ENCODE results near the gene PALM3. TPM values are rescaled to one million over a fixed set of nuclear protein-coding genes. Genes with fewer than 3 reads are reported as not detected.

Gene PALM3
- total RNA-seq, 3 donors from 2014 or later (not counting 1 experiment from before 2014, with no cell fraction given) = not detected

DNA sequence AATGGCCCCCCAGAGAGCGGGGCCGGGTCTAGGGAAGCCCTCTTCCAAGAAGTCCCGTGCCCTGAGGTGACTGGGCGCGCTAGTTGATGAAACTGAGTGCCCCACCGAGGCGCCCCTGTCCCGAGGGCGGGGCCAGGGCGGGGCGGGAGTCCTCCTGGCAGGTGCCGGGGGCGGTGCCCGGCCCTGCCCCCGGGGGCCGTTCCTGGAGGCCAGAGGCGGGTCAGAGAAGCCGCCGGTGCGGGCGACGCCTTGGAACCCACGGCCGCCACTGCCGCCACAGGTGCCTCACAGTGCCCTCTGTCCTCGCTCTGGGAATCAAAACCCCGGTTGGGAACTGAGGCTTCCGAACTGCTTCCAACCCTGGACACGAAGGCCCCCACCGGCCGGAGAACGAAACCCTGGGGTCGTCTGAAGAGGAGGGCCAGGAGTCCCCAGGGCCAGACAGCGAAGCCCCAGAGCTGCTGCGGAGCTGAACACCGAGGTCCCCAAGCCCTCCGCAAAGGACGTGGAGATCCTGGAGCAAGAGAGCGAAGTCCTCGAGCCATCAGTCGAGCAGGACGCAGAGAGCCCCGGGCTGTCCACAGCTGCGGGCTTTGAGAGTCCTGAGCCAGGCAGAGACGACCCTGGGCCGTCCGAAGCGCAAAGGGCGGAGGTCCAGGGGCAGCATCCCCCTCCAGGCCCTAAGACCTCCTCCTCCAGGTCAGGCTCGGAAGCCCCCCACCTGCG is 10.8 kb upstream of the PALM3 start, which contains the start of gene MISP3:
Gene MISP3, plus strand, starts transcription at position 252 of the 726 bp plus-strand sequence. CDS start 524 bp downstream, outside the sequence.
- peak in 1 of 2 donors; percentile 52 for DNase-seq

DNA sequence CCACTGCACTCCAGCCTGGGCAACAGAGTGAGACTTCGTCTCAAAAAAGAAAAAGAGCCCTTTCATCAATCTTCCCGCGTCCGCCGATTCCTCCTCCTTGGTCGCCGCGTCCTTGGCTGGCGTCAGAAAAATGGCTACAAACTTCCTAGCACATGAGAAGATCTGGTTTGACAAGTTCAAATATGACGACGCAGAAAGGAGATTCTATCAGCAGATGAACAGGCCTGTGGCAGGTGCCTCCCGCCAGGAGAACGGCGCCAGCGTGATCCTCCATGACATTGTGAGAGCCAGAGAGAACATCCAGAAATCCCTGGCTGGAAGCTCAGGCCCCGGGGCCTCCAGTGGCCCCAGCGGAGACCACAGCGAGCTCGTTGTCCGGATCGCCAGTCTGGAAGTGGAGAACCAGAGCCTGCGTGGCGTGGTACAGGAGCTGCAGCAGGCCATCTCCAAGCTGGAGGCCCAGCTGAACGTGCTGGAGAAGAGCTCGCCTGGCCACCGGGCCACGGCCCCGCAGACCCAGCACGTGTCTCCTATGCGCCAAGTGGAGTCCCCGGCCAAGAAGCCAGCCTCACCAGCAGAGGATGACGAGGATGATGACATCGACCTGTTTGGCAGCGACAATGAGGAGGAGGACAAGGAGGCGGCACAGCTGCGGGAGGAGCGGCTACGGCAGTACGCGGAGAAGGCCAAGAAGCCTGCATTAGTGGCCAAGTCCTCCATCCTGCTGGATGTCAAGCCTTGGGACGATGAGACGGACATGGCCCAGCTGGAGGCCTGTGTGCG is 8.6 kb upstream of the PALM3 start:
- Histone ChIP-seq H3K4me3 (ENCODE audit: low read length) (no peak overlapping the region), H3K27me3 (ENCODE audit: control insufficient read depth, insufficient read depth, low read length) (peaks cover 6% of the 10 kb centered on the region), H3K4me1 (ENCODE audit: control insufficient read depth, insufficient read depth, low read length) (peaks cover 34% of the 10 kb centered on the region), H3K27ac (ENCODE audit: low read length) (no peak overlapping the region), H3K36me3 (ENCODE audit: control insufficient read depth, insufficient read depth, low read length) (no peaks in the 10 kb centered on the region), H3K9me3 (ENCODE audit: control insufficient read depth, insufficient read depth, low read length) (no peaks in the 10 kb centered on the region)
- WGBS (ENCODE audit: insufficient coverage) = 97% methylated on average over 43 of the region's 43 CpGs
- DNase-seq (no peak), ATAC-seq (no peak)
- intact Hi-C loops (cut with micrococcal nuclease) = no loop called here
- H3K4me1 Mint-ChIP-seq = peaks cover 15 to 25% of the 10 kb centered on the region in 2 donors
- TF ChIP-seq, protein P1, sequence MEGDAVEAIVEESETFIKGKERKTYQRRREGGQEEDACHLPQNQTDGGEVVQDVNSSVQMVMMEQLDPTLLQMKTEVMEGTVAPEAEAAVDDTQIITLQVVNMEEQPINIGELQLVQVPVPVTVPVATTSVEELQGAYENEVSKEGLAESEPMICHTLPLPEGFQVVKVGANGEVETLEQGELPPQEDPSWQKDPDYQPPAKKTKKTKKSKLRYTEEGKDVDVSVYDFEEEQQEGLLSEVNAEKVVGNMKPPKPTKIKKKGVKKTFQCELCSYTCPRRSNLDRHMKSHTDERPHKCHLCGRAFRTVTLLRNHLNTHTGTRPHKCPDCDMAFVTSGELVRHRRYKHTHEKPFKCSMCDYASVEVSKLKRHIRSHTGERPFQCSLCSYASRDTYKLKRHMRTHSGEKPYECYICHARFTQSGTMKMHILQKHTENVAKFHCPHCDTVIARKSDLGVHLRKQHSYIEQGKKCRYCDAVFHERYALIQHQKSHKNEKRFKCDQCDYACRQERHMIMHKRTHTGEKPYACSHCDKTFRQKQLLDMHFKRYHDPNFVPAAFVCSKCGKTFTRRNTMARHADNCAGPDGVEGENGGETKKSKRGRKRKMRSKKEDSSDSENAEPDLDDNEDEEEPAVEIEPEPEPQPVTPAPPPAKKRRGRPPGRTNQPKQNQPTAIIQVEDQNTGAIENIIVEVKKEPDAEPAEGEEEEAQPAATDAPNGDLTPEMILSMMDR (IDR thresholded peaks at IDR 0.05) = no peak
- no peak overlapping the region for H3K27ac Mint-ChIP-seq
- H3K4me3 Mint-ChIP-seq = peak overlapping the region; percentile 65
- H3K36me3 Mint-ChIP-seq = no peaks in the 10 kb centered on the region
- H3K9me3 Mint-ChIP-seq = no peaks in the 10 kb centered on the region
- H3K27me3 Mint-ChIP-seq (ENCODE audit: low read depth in 2 of 2) = peaks cover 0 to 4% of the 10 kb centered on the region in 2 donors

More for the DNA sequence above, 10.8 kb upstream of the PALM3 start, which contains the start of gene MISP3:
- H3K36me3 ChIP-seq (ENCODE audit: control insufficient read depth, insufficient read depth, low read length) = no peaks in the 10 kb centered on the region
- TF ChIP-seq, protein P1 (IDR thresholded peaks at IDR 0.05) = no peak
- Mint-ChIP-seq H3K9me3 (no peaks in the 10 kb centered on the region), H3K27ac (peak within 1 kb of the TSS; percentile 86 to 98), H3K4me1 (peaks cover 15 to 25% of the 10 kb centered on the region in 2 donors), H3K36me3 (no peaks in the 10 kb centered on the region), H3K27me3 (ENCODE audit: low read depth in 2 of 2) (no peaks in the 10 kb centered on the region), H3K4me3 (peak within 1 kb of the TSS; percentile 98)
- H3K27me3 ChIP-seq (ENCODE audit: control insufficient read depth, insufficient read depth, low read length) = peaks cover 6% of the 10 kb centered on the region
- peaks cover 36% of the 10 kb centered on the region for H3K4me1 ChIP-seq (ENCODE audit: control insufficient read depth, insufficient read depth, low read length)
- ATAC-seq = peak in 1 of 3 donors; percentile 3
- intact Hi-C loops (cut with micrococcal nuclease) = no loop called here
- no peaks in the 10 kb centered on the region for H3K9me3 ChIP-seq (ENCODE audit: control insufficient read depth, insufficient read depth, low read length)
- under 1% methylated on average over 51 of the region's 51 CpGs for WGBS (ENCODE audit: insufficient coverage)
- peak within 1 kb of the TSS; percentile 51 for H3K27ac ChIP-seq (ENCODE audit: low read length)
- peak within 1 kb of the TSS; percentile 61 for H3K4me3 ChIP-seq (ENCODE audit: low read length)

DNA sequence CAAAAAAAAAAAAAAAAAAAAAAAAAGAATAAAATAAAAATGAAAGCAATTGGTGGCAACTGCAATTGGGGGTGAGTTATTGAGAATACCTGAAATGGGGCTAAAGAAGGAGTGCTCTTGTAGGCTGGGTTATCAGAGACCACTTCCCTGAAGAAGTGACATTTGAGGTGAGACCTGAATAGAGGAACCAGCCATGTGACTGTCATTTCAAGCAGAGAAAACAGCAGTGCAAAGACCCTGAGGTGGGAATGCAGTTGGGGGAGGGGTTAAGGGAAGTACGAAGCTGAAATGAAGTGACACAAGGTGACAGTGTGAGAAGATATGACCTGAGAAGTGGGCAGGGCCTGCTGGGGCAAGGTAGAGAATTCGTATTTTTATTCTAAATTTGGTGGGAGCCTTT is 4.3 kb upstream of the PALM3 start:
- H3K27me3 ChIP-seq (ENCODE audit: control insufficient read depth, insufficient read depth, low read length) = peaks cover 2% of the 10 kb centered on the region
- H3K4me1 ChIP-seq (ENCODE audit: control insufficient read depth, insufficient read depth, low read length) = no peaks in the 10 kb centered on the region
- Mint-ChIP-seq H3K36me3 (no peaks in the 10 kb centered on the region), H3K4me3 (no peak overlapping the region), H3K4me1 (no peaks in the 10 kb centered on the region), H3K27me3 (ENCODE audit: low read depth in 2 of 2) (peaks cover 0 to 9% of the 10 kb centered on the region in 2 donors), H3K27ac (no peak overlapping the region), H3K9me3 (no peaks in the 10 kb centered on the region)
- WGBS (ENCODE audit: insufficient coverage) = 61% methylated on average over 2 of the region's 2 CpGs
- no peak overlapping the region for H3K4me3 ChIP-seq (ENCODE audit: low read length)
- no peaks in the 10 kb centered on the region for H3K36me3 ChIP-seq (ENCODE audit: control insufficient read depth, insufficient read depth, low read length)
- H3K9me3 ChIP-seq (ENCODE audit: control insufficient read depth, insufficient read depth, low read length) = no peaks in the 10 kb centered on the region
- H3K27ac ChIP-seq (ENCODE audit: low read length) = no peak overlapping the region
- DNase-seq = no peak
- no peak for ATAC-seq
- TF ChIP-seq, protein P1 (IDR thresholded peaks at IDR 0.05) = no peak
- intact Hi-C loops (cut with micrococcal nuclease) = no loop called here

Measured in natural killer cell (primary cell).